H9 (cell line): Measurements from ENCODE around the gene MCFD2. TPM values are rescaled to one million over a fixed set of nuclear protein-coding genes. Genes with fewer than 3 reads are reported as not detected.
"Not testable (repeated sequence)": the region's sequence is repeated elsewhere in the genome, so short reads cannot be mapped to it uniquely, and the experiment has no call there.

Source experiments
- DNase-seq: peaks from one replicate; pipeline ENCODE4 v3.0.0-alpha.2; 2017
- H2AFZ ChIP-seq: one replicate; pipeline ENCODE4 v1.6.1; 2013; ENCODE audit warnings: mild to moderate bottlenecking, low read length, control low read depth, moderate library complexity
- H2AK5ac ChIP-seq: 2 replicates; pipeline ENCODE4 v1.6.1; 2013; ENCODE audit warnings: low read length, control low read depth, mixed read lengths; ENCODE audit not compliant: insufficient read length
- H2BK120ac ChIP-seq: one replicate; pipeline ENCODE4 v1.6.1; 2013; ENCODE audit warnings: low read depth, mild to moderate bottlenecking, low read length, control low read depth, inconsistent platforms; ENCODE audit not compliant: poor library complexity, severe bottlenecking
- H2BK12ac ChIP-seq: 2 replicates; pipeline ENCODE4 v1.6.1; 2013; ENCODE audit warnings: low read length, control low read depth, mixed read lengths, low read depth; ENCODE audit not compliant: insufficient read length
- H2BK15ac ChIP-seq: 2 replicates; pipeline ENCODE4 v1.6.1; 2013; ENCODE audit warnings: low read depth, low read length, control low read depth
- H2BK20ac ChIP-seq: one replicate; pipeline ENCODE4 v1.6.1; 2013; ENCODE audit warnings: low read depth, mild to moderate bottlenecking, low read length, control low read depth, inconsistent platforms; ENCODE audit not compliant: poor library complexity, severe bottlenecking
- H2BK5ac ChIP-seq: 2 replicates; pipeline ENCODE4 v1.6.1; 2013; ENCODE audit warnings: low read length, control low read depth, mixed read lengths; ENCODE audit not compliant: insufficient read length
- H3K14ac ChIP-seq: 2 replicates; pipeline ENCODE4 v1.6.1; 2013; ENCODE audit warnings: low read length, control low read depth; ENCODE audit not compliant: insufficient read depth
- H3K18ac ChIP-seq: 2 replicates; pipeline ENCODE4 v1.6.1; 2013; ENCODE audit warnings: low read depth, mild to moderate bottlenecking, mixed read lengths, low read length, control low read depth; ENCODE audit not compliant: insufficient read length
- H3K23ac ChIP-seq: 2 replicates; pipeline ENCODE4 v1.6.1; 2013; ENCODE audit warnings: low read length, control low read depth, mixed read lengths, low read depth; ENCODE audit not compliant: insufficient read length
- H3K23me2 ChIP-seq: 2 replicates; pipeline ENCODE4 v1.6.1; 2013; ENCODE audit warnings: low read depth, mild to moderate bottlenecking, mixed read lengths, low read length, control low read depth; ENCODE audit not compliant: insufficient read length, poor library complexity, severe bottlenecking
- H3K27ac ChIP-seq: 2 replicates; pipeline ENCODE4 v1.5.1; 2013; ENCODE audit warnings: low read length, control low read depth, mixed read lengths, low read depth; ENCODE audit not compliant: insufficient read length
- H3K27me3 ChIP-seq: 2 replicates; pipeline ENCODE4 v1.6.1; 2013; ENCODE audit warnings: low read length, control low read depth, inconsistent platforms; ENCODE audit not compliant: insufficient read depth
- H3K4ac ChIP-seq: 2 replicates; pipeline ENCODE4 v1.6.1; 2013; ENCODE audit warnings: low read depth, mild to moderate bottlenecking, control low read depth, inconsistent platforms, low read length, moderate library complexity
- H3K4me1 ChIP-seq: 2 replicates; pipeline ENCODE4 v1.6.1; 2013; ENCODE audit warnings: low read length, control low read depth, inconsistent platforms; ENCODE audit not compliant: insufficient read depth
- H3K4me2 ChIP-seq: 2 replicates; pipeline ENCODE4 v1.6.1; 2013; ENCODE audit warnings: low read length, control low read depth, mixed read lengths; ENCODE audit not compliant: insufficient read length, insufficient read depth
- H3K56ac ChIP-seq: 2 replicates; pipeline ENCODE4 v1.6.1; 2013; ENCODE audit warnings: low read depth, mild to moderate bottlenecking, mixed read lengths, low read length, control low read depth; ENCODE audit not compliant: insufficient read length
- H3K79me1 ChIP-seq: 2 replicates; pipeline ENCODE4 v1.6.1; 2013; ENCODE audit warnings: low read depth, mild to moderate bottlenecking, moderate library complexity, low read length, control low read depth, inconsistent platforms; ENCODE audit not compliant: insufficient read depth, poor library complexity, severe bottlenecking
- H3K79me2 ChIP-seq: 2 replicates; pipeline ENCODE4 v1.6.1; 2013; ENCODE audit warnings: low read length, control low read depth, inconsistent platforms; ENCODE audit not compliant: insufficient read depth
- H3K9ac ChIP-seq: 2 replicates; pipeline ENCODE4 v1.6.1; 2013; ENCODE audit warnings: low read length, control low read depth, mixed read lengths; ENCODE audit not compliant: insufficient read length; ENCODE audit errors: extremely low read depth
- H3K9me3 ChIP-seq: one replicate; pipeline ENCODE4 v1.6.1; 2013; ENCODE audit warnings: low read depth, low read length, inconsistent platforms; ENCODE audit not compliant: control insufficient read depth
- H3T11ph ChIP-seq: one replicate; pipeline ENCODE4 v1.6.1; 2013; ENCODE audit warnings: mild to moderate bottlenecking, low read length, control low read depth, inconsistent platforms
- H4K20me1 ChIP-seq: one replicate; pipeline ENCODE4 v1.6.1; 2013; ENCODE audit not compliant: control insufficient read depth, insufficient read length, insufficient read depth
- H4K5ac ChIP-seq: 2 replicates; pipeline ENCODE4 v1.6.1; 2013; ENCODE audit warnings: low read depth, mild to moderate bottlenecking, mixed read lengths, low read length, control low read depth; ENCODE audit not compliant: insufficient read length
- H4K8ac ChIP-seq: replicated peaks from 2 replicates; pipeline ENCODE4 v1.6.1; 2013; ENCODE audit warnings: low read length, control low read depth, mixed read lengths, low read depth; ENCODE audit not compliant: insufficient read length
- H4K91ac ChIP-seq: 2 replicates; pipeline ENCODE4 v1.6.1; 2013; ENCODE audit warnings: low read depth, mild to moderate bottlenecking, moderate library complexity, mixed read lengths, low read length, control low read depth; ENCODE audit not compliant: insufficient read length
- H3K27ac Mint-ChIP-seq, 3 experiments: 2 replicates in 2 of 3; 3 replicates in 1 of 3; pipeline ENCODE4 v1.8.0; 2020 to 2021; ENCODE audit warnings: mixed read lengths in 3 of 3, mild to moderate bottlenecking in 1 of 3, moderate library complexity in 1 of 3
- H3K27me3 Mint-ChIP-seq: 2 replicates; pipeline ENCODE4 v1.8.0; 2021; ENCODE audit warnings: low read depth, mild to moderate bottlenecking, moderate library complexity, mixed read lengths
- H3K36me3 Mint-ChIP-seq, 3 experiments: 2 replicates in 2 of 3; 3 replicates in 1 of 3; pipeline ENCODE4 v1.8.0; 2020 to 2021; ENCODE audit warnings: low read depth in 3 of 3, mixed read lengths in 3 of 3; ENCODE audit not compliant: insufficient read depth in 1 of 3
- H3K4me1 Mint-ChIP-seq, 2 experiments: 2 replicates each; pipeline ENCODE4 v1.8.0; 2020; ENCODE audit warnings: mixed read lengths in 2 of 2
- H3K4me3 Mint-ChIP-seq, 2 experiments: 2 replicates in 1 of 2; 3 replicates in 1 of 2; pipeline ENCODE4 v1.8.0; 2020 to 2021; ENCODE audit warnings: mild to moderate bottlenecking in 2 of 2, mixed read lengths in 2 of 2, moderate library complexity in 1 of 2
- H3K9me3 Mint-ChIP-seq, 2 experiments: 2 replicates in 1 of 2; 3 replicates in 1 of 2; pipeline ENCODE4 v1.8.0; 2020; ENCODE audit warnings: mild to moderate bottlenecking in 2 of 2, mixed read lengths in 2 of 2, moderate library complexity in 1 of 2
- CTCF ChIP-seq: fragments of 200-600 bp; sonication (generic); conservative IDR thresholded peaks from 3 replicates; pipeline ENCODE4 v1.8.0; 2021; ENCODE audit warnings: antibody characterized with exemption, mild to moderate bottlenecking
- WGBS: extraction: QIAGEN DNeasy Blood & Tissue Kit; methylation state at CpG from one replicate; pipeline ENCODE4 v1.1.7; 2013; ENCODE audit warnings: missing lambda C conversion rate, low lambda C conversion rate, mixed read lengths; ENCODE audit not compliant: insufficient read length; ENCODE audit errors: extremely low coverage; 5-methylcytosine and 5-hydroxymethylcytosine counted together
- total RNA-seq: library from RNA; stranded (reverse); gene quantifications from 2 replicates; pipeline ENCODE4 v1.2.1, GENCODE V29; 2021

Gene MCFD2
- total RNA-seq, 1 experiment from 2014 or later = 64.6 TPM

GRCh38 chr2:46876741-46877384 lies 38.7 kb downstream of the MCFD2 start:
- Histone ChIP-seq H2AFZ (no peak overlapping the region), H2BK120ac (no peak overlapping the region), H2BK12ac (no peak overlapping the region), H4K8ac (no peak overlapping the region), H3K23me2 (no peaks in the 10 kb centered on the region), H3K4ac (no peak overlapping the region), H3K18ac (no peak overlapping the region), H4K20me1 (no peaks in the 10 kb centered on the region), H3K56ac (no peak overlapping the region), H3K27me3 (no peaks in the 10 kb centered on the region), H3K23ac (no peak overlapping the region), H2BK15ac (no peak overlapping the region), H4K91ac (no peak overlapping the region), H3K4me1 (no peaks in the 10 kb centered on the region), H2AK5ac (no peak overlapping the region), H2BK20ac (no peak overlapping the region), H3K9me3 (no peaks in the 10 kb centered on the region), H4K5ac (no peak overlapping the region), H3K14ac (no peak overlapping the region), H3K27ac (no peak overlapping the region), H3K79me1 (no peaks in the 10 kb centered on the region), H3T11ph (no peak overlapping the region), H3K9ac (no peak overlapping the region), H2BK5ac (no peak overlapping the region), H3K4me2 (no peak overlapping the region), H3K79me2 (no peaks in the 10 kb centered on the region)
- no peak for DNase-seq
- Mint-ChIP-seq H3K36me3 (no peaks in the 10 kb centered on the region), H3K9me3 (no peaks in the 10 kb centered on the region; a peak in 2 of 5 replicates), H3K27me3 (peaks cover 2% of the 10 kb centered on the region), H3K4me3 (no peak overlapping the region), H3K4me1 (peaks cover 5 to 8% of the 10 kb centered on the region in 2 experiments; a peak in 3 of 4 replicates), H3K27ac (no peak overlapping the region)
- no CpG with 5 or more reads among the region's 11 CpGs for WGBS
- peak; percentile 44; the same call in 1 of the 3 replicates for TF ChIP-seq CTCF

GRCh38 chr2:46875962-46876689 lies 39.5 kb downstream of the MCFD2 start:
- H3K79me1 ChIP-seq, H3K18ac ChIP-seq, H3K4ac ChIP-seq, H3K79me2 ChIP-seq, H4K91ac ChIP-seq, H3K4me1 Mint-ChIP-seq, H3K4me3 Mint-ChIP-seq, H2AK5ac ChIP-seq, H3K9ac ChIP-seq, H3K14ac ChIP-seq, H3K9me3 Mint-ChIP-seq, H3K9me3 ChIP-seq, H3K27ac Mint-ChIP-seq, H2BK120ac ChIP-seq, H3K27ac ChIP-seq, H3K56ac ChIP-seq, H3K27me3 Mint-ChIP-seq, H2BK15ac ChIP-seq, DNase-seq, H4K8ac ChIP-seq, H2BK20ac ChIP-seq, H4K5ac ChIP-seq, H2AFZ ChIP-seq, H3K23ac ChIP-seq, H3T11ph ChIP-seq, H3K36me3 Mint-ChIP-seq, H4K20me1 ChIP-seq, H3K23me2 ChIP-seq, H3K27me3 ChIP-seq, H2BK5ac ChIP-seq, H2BK12ac ChIP-seq, H3K4me2 ChIP-seq, H3K4me1 ChIP-seq: not testable (repeated sequence)
- no CpG with 5 or more reads among the region's 5 CpGs for WGBS
